Tibial nerve (tissue), 3 donors: ENCODE results near the gene CD14.

ENCODE experiments used
- POLR2A ChIP-seq, 2 donors: fragments of 450-650 bp; IDR thresholded peaks; one replicate each; pipeline ENCODE4 v1.6.1; 2017; ENCODE audit warnings: antibody characterized with exemption in 2 of 2, mild to moderate bottlenecking in 2 of 2, moderate library complexity in 2 of 2
- TF ChIP-seq, protein P1 (sequence below), 5 experiments: fragments of 200-600 bp in 3 of 5; fragments of 450-650 bp in 2 of 5; sonication (generic) in 3 of 5; IDR thresholded peaks; one replicate each; pipeline ENCODE4 v1.5.1; 2016 to 2019; ENCODE audit warnings: antibody characterized with exemption in 5 of 5, mild to moderate bottlenecking in 3 of 5, moderate library complexity in 2 of 5

DNA sequence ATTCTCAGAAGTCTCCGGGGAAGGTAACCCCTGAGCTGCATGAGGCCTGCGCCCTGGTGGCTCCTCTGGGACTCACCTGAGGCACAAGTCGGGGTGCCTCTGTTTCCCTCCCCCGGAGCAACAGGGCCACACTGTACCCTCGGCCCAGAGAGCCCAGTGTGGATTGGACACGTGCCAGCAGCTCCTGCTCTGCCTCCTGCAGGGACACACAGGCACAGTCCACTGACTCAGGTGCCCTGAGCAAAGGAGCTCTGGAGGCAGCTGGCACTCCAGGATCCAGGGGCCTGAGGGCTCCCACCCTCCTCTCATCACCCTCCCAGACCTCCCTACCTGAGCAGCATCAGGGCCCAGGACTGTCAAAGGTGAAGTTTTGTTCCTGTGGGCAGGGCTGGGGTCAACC is 38.8 kb downstream of the CD14 start:
- no peak for TF ChIP-seq POLR2A (IDR thresholded peaks at IDR 0.05)
- TF ChIP-seq, protein P1, sequence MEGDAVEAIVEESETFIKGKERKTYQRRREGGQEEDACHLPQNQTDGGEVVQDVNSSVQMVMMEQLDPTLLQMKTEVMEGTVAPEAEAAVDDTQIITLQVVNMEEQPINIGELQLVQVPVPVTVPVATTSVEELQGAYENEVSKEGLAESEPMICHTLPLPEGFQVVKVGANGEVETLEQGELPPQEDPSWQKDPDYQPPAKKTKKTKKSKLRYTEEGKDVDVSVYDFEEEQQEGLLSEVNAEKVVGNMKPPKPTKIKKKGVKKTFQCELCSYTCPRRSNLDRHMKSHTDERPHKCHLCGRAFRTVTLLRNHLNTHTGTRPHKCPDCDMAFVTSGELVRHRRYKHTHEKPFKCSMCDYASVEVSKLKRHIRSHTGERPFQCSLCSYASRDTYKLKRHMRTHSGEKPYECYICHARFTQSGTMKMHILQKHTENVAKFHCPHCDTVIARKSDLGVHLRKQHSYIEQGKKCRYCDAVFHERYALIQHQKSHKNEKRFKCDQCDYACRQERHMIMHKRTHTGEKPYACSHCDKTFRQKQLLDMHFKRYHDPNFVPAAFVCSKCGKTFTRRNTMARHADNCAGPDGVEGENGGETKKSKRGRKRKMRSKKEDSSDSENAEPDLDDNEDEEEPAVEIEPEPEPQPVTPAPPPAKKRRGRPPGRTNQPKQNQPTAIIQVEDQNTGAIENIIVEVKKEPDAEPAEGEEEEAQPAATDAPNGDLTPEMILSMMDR (IDR thresholded peaks at IDR 0.05) = no peak
